Esophagus muscularis mucosa (tissue), 4 donors: ENCODE measurements around the gene ZNF787. TPM values are rescaled to one million over a fixed set of nuclear protein-coding genes. Genes with fewer than 3 reads are reported as not detected.

Experiments used
- DNase-seq: peaks from one replicate; pipeline ENCODE4 v3.0.0-alpha.2; 2017; ENCODE audit errors: extremely low spot score
- H3K27ac ChIP-seq, 4 donors: fragments of 200-600 bp; sonication (generic); replicated peaks in 1 of 4; 1 replicate in 3 of 4; 2 replicates in 1 of 4; pipeline ENCODE4 v1.5.1; 2016 to 2019; ENCODE audit warnings: mild to moderate bottlenecking in 1 of 4
- H3K27me3 ChIP-seq, 4 donors: fragments of 200-600 bp; sonication (generic); one replicate each; pipeline versions ENCODE4 v1.5.1 to v1.6.0; 2016 to 2019
- H3K36me3 ChIP-seq, 4 donors: fragments of 200-600 bp; sonication (generic); one replicate each; pipeline ENCODE4 v1.5.1; 2016 to 2019
- H3K4me1 ChIP-seq, 4 donors: fragments of 200-600 bp; sonication (generic); one replicate each; pipeline ENCODE4 v1.5.1; 2016 to 2019
- H3K4me3 ChIP-seq, 4 donors: fragments of 200-600 bp; sonication (generic); 1 replicate in 2 of 4; 2 replicates in 2 of 4; pipeline ENCODE4 v1.5.1; 2016 to 2019; ENCODE audit warnings: mild to moderate bottlenecking in 4 of 4, moderate library complexity in 1 of 4
- H3K9me3 ChIP-seq, 4 donors: fragments of 200-600 bp; sonication (generic); 1 replicate in 3 of 4; 2 replicates in 1 of 4; pipeline ENCODE4 v1.5.1; 2016 to 2019
- CTCF ChIP-seq, 3 experiments: fragments of 200-600 bp in 2 of 3; fragments of 450-650 bp in 1 of 3; sonication (generic) in 2 of 3; IDR thresholded peaks; one replicate each; pipeline ENCODE4 v1.5.1; 2017 to 2019; ENCODE audit warnings: antibody characterized with exemption in 3 of 3, mild to moderate bottlenecking in 2 of 3, moderate library complexity in 1 of 3
- EP300 ChIP-seq: sonication (generic); formaldehyde crosslinking; IDR thresholded peaks from one replicate; pipeline ENCODE4 v1.6.1; 2017; ENCODE audit warnings: antibody characterized with exemption
- POLR2A ChIP-seq: fragments of 450-650 bp; IDR thresholded peaks from one replicate; pipeline ENCODE4 v1.6.1; 2017; ENCODE audit warnings: antibody characterized with exemption, moderate library complexity, mild to moderate bottlenecking, low read depth
- POLR2AphosphoS5 ChIP-seq, 2 donors: sonication (generic); formaldehyde crosslinking; IDR thresholded peaks; one replicate each; pipeline ENCODE4 v1.6.1; 2017; ENCODE audit warnings: antibody characterized with exemption in 2 of 2
- WGBS: methylation state at CpG from one replicate; pipeline ENCODE4 v1.1.5; 2018; 5-methylcytosine and 5-hydroxymethylcytosine counted together
- intact Hi-C: fragments of 100-400 bp; cut with DNase I; formaldehyde crosslinking; loops from one replicate; pipeline ENCODE4 v1.15.1; 2023
- total RNA-seq, 4 donors: library from RNA; depleted of rRNA; stranded (reverse); fragments of >200 nt; gene quantifications; one replicate each; pipeline versions ENCODE4 v1.1.0 to v1.2.1, GENCODE V29; 2016

Gene ZNF787
- total RNA-seq, 4 donors from 2014 or later, result 15.0 to 34.2 (median 28.4) TPM

DNA sequence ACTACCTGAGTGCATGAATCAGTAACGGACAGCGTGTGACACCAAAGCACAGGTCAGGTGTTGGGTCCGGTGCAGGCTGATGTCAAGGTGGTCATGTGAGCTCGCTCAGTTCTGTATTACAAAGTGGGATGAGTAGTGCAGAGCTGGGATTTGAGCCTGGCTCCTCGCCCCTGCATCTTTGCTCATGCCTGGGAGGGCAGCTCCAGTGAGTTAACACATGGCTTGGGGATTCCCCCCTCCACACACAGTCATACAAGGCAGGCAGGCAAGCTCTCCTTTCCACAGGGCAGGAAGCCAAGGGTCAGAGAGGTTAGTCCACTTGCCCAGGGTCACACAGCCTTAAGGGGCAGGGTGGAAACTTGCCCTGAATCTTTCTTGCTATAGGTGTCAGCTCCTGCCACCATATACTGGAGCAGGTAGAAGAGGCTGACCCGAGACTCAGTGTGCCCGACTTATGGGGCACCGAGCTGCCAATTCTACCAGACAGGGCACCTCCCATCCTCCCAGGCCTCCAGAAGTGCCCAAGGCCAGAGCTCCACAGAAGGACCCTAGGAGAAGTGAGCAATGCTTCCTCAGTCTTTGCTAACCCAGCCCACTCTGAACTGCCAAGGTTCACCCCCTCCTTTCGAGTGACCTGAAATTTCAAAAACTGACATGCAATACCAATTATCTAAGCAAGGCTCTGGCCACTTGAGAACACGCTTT lies 35.4 kb downstream of the ZNF787 start:
- H3K27ac ChIP-seq, result no peak overlapping the region
- no peak for DNase-seq
- H3K36me3 ChIP-seq, result peaks cover 11 to 47% (median 28%) of the 10 kb centered on the region in 4 donors
- intact Hi-C loops, result no loop called here
- no peak overlapping the region for H3K4me3 ChIP-seq
- TF ChIP-seq POLR2AphosphoS5 (IDR thresholded peaks at IDR 0.05) (no peak), POLR2A (no peak), EP300 (no peak), CTCF (IDR thresholded peaks at IDR 0.05) (no peak)
- no peaks in the 10 kb centered on the region for H3K27me3 ChIP-seq
- WGBS, result 88% methylated on average over 9 of the region's 10 CpGs
- H3K4me1 ChIP-seq, result peaks cover 21 to 37% (median 30%) of the 10 kb centered on the region in 4 donors
- H3K9me3 ChIP-seq, result no peaks in the 10 kb centered on the region

DNA sequence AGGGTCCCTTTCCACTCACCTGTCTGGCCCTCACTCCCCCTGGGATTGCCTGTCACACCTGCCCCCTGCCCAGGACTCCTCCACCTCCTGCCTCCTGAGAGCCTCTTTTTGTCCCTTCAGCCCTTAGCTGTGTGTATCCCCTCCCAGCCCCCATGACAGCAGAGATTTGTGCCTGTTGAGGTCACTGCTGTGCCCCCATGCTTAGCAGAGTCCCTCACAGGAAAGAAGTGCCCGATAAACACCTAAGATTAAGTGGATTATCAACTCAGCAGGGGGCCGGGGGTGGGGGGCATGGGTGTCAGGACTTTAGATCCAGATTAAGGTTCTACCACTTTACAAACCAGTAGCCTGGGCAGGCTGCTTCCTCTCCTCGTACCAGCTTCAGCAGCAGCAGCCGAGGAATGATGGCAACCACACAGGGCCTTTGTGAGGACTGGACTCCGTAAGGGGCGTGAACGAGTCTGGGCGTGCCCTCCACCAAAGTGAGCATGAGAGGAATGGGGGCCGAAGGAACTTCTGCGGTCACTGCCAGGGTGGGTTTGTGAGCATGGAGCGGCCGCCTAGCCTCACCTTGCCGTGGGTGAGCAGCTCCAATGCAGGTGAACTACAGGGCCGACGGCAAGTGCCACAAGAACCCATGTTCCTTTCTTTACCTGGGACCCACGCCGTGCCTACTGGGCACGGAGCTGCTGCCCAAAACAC lies 36.1 kb downstream of the ZNF787 start:
- DNase-seq, result no peak
- intact Hi-C loops, result no loop called here

GRCh38 chr19:56083668-56084067 lies 37.4 kb downstream of the ZNF787 start:
- 54% methylated on average over 9 of the region's 9 CpGs for WGBS
- TF ChIP-seq POLR2A (no peak), EP300 (no peak), CTCF (IDR thresholded peaks at IDR 0.05) (no peak)
- Histone ChIP-seq H3K27ac (no peak overlapping the region), H3K4me3 (no peak overlapping the region), H3K4me1 (peaks cover 11 to 25% (median 18%) of the 10 kb centered on the region in 4 donors), H3K9me3 (no peaks in the 10 kb centered on the region), H3K27me3 (no peaks in the 10 kb centered on the region), H3K36me3 (peaks cover 7 to 32% (median 18%) of the 10 kb centered on the region in 4 donors)
- intact Hi-C loops, result no loop called here
- no peak for DNase-seq

More for the DNA sequence above, 36.1 kb downstream of the ZNF787 start:
- no peaks in the 10 kb centered on the region for H3K27me3 ChIP-seq
- no peak overlapping the region for H3K4me3 ChIP-seq
- peaks cover 11 to 42% (median 25%) of the 10 kb centered on the region in 4 donors for H3K36me3 ChIP-seq
- H3K9me3 ChIP-seq, result no peaks in the 10 kb centered on the region
- no peak overlapping the region for H3K27ac ChIP-seq
- TF ChIP-seq POLR2A, result no peak
- peaks cover 17 to 33% (median 25%) of the 10 kb centered on the region in 4 donors for H3K4me1 ChIP-seq
- 71% methylated on average over 10 of the region's 18 CpGs for WGBS

DNA sequence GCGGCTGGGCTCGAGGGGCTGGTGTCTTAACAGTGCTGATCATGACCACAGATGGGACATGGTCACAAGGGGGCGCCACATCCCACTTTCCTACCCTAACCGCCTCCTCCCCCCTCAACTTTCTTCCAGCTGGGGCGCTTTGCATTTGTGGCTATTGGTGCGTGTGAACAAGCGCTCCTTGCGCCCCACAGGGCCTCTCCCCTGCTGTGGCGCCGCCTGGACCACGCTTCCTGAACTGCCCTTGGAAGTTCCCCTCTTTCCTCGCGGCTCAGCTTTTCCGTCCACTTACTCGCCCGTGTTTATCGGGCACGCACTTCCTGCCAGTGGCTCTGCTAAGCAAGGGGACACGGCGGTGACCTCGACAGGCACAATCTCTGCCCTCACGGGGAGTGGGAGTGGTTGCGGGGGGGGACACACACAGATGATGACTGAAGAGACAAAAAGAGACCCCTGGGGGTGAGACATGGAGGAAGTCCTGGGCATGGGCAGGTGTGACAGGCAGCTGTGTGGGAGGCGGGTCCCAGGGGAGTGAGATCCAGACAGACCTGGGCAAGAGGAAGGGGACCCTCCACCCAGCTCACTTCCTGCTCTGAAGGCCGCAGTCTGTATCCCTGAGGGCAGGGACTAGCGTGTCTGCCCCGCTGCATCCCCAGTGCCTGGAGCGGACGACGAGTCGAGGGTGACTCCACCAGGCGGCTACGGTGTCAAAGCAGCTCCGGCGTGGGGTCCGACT lies 40.3 kb downstream of the ZNF787 start:
- Histone ChIP-seq H3K36me3 (peaks cover 0 to 7% (median 2%) of the 10 kb centered on the region in 4 donors), H3K27ac (no peak overlapping the region), H3K4me1 (peaks cover 11 to 15% (median 12%) of the 10 kb centered on the region in 4 donors), H3K9me3 (no peaks in the 10 kb centered on the region), H3K4me3 (peak overlapping the region; percentile 45 to 56 (median 50)), H3K27me3 (no peaks in the 10 kb centered on the region)
- peak; percentile 95 for DNase-seq
- 10% methylated on average over 30 of the region's 36 CpGs for WGBS
- TF ChIP-seq POLR2AphosphoS5 (IDR thresholded peaks at IDR 0.05), result peak in 1 of 2 donors; percentile 27
- peak; percentile 46 to 50 (median 49) for TF ChIP-seq CTCF (IDR thresholded peaks at IDR 0.05)
- no peak for TF ChIP-seq EP300
- intact Hi-C loops, result no loop called here

DNA sequence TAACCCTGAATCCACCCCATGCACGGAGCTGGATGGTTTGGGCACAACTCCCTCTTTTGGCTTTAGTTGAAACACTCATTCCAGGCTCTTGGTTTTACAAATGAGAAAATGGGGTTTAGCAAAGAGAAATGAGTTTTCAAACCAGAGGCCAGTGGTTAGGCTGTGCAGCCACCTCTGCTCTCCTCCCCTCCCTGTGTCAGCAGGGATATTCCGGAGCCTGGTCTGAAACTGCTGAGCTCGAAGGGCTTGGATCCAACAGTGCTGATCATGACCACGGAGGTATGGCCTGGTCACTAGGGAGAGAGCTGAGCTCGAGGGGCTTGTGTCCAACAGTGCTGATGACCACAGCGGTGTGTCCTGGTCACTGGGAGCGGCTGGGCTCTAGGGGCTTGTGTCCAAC lies 41.5 kb downstream of the ZNF787 start:
- H3K4me3 ChIP-seq, result no peak overlapping the region
- DNase-seq, result no peak
- no peaks in the 10 kb centered on the region for H3K27me3 ChIP-seq
- TF ChIP-seq CTCF (IDR thresholded peaks at IDR 0.05), result no peak
- TF ChIP-seq EP300, result no peak
- TF ChIP-seq POLR2A, result no peak
- TF ChIP-seq POLR2AphosphoS5 (IDR thresholded peaks at IDR 0.05), result no peak
- peaks cover 11 to 13% (median 12%) of the 10 kb centered on the region in 4 donors for H3K4me1 ChIP-seq
- H3K27ac ChIP-seq, result no peak overlapping the region
- H3K36me3 ChIP-seq, result no peaks in the 10 kb centered on the region
- intact Hi-C loops, result loop anchor here (5.0 kb wide), 2 partner anchors 173 to 273 kb away; no protein-coding TSS in a partner anchor
- 75% methylated on average over 6 of the region's 7 CpGs for WGBS
- H3K9me3 ChIP-seq, result no peaks in the 10 kb centered on the region
